HG02840 (cell line): Measurements from ENCODE around the gene PPFIA2.

Source experiments
- ATAC-seq: cut with Tn5 transposase; IDR thresholded peaks from one replicate; pipeline ENCODE4 v1.9.1; 2021; ENCODE audit warnings: mild to moderate bottlenecking, moderate library complexity, moderate number of reproducible peaks; ENCODE audit not compliant: unreplicated experiment, low FRiP score

PPFIA2 gene

DNA sequence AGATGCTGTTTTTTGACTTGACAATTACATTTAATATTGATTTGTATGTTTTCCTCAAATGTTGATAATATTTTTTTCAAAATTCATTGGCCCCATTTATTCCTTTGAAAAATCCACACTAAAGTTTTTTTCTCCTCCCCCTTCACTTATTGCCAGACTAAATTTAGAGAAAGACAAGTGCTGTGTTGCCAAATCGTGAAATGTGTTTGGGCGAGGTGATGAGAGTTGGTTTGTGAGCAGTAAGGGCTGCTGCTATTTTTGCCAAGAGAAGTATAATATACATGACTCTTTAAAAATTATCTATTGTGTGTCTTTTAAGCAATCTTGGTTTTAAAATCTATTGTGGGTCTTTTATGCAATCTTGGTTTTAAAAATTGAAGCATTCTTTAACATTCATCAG, 188.9 kb downstream of the PPFIA2 start:
- ATAC-seq = no peak

DNA sequence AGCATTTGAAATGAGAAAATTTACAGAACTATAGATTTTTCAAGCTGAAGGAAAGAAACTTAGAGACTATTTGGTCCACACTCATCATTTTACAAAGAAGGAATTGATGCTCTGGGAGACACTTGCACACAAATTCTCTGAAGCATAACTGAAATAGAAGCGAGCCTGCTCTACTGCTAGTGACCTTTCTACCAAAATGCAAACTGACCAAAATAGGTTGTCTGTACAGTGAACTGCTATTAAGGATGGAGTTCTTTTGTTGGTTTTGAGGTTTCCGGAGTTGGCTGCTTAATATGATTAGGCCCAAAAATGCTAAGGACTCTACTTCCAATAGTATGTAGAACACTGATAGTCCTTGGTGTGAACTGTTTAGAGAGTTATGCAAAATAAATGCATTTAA, 194.9 kb downstream of the PPFIA2 start:
- ATAC-seq = no peak

GRCh38 chr12:81558031-81558430, 201.1 kb downstream of the PPFIA2 start:
- ATAC-seq = no peak

DNA sequence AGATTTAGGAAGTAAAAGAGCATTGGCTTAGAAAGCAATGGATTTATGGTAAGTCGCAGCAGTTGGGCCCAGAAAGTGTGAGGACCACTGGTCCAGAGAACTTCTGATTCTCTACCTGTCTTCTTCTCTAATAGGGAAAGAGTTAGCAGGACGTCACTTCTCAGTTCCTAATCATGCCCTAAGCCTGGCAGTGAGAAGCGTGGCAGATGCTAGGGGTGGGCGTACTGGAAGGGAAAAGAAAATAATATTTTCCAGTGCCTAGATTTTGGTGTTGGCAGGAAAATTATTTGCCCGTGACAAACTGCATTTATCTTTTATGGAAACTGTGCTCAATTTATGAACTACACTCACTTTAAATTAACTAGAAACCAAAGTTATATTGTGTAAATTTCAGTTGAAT, 212.3 kb downstream of the PPFIA2 start:
- ATAC-seq = no peak

GRCh38 chr12:81543621-81544139, 215.5 kb downstream of the PPFIA2 start:
- ATAC-seq = no peak

GRCh38 chr12:81542065-81543010, 216.8 kb downstream of the PPFIA2 start:
- no peak for ATAC-seq

GRCh38 chr12:81541121-81541520, 218.0 kb downstream of the PPFIA2 start:
- no peak for ATAC-seq

DNA sequence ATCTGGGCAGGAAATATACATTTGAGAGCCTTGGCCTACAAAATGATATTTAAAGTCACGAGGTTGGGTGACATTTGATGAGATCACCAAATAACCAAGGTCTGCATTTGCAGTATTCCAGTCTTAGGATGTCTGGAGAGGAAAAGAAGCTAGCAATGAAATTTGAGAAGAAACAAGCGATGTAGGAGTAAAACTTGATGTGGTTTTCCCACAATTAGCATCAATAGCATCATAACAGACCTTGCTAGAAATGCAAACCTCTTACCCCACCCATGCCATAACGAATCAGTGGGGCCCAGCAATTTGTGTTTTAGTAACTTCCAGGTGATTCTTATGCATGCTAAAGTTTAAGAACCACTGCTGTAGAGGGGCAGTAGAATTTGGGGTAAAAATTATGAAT, 219.9 kb downstream of the PPFIA2 start:
- no peak for ATAC-seq

- ATAC-seq = no peak
Measured at GRCh38 chr12:81533054-81533453, 226.1 kb downstream of the PPFIA2 start.

DNA sequence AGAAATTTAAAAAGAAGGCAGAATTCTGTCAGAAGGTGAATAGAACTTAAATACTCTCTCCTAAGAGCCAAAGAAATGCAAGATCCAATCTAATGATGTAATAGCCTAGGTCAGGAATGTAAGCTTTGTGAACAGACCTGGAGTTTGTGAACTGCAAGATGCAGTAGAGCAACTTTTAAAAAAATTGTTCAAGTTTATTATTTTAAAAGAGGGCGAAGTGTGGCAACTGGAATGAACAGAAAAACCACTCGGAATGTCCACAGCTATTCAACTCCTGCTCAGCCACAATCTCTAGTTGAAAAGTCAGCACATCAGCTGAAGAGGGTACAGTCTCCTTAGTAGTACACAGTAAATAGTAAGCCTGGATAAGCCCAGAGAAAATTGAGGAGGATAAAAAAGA, 228.8 kb downstream of the PPFIA2 start:
- no peak for ATAC-seq

DNA sequence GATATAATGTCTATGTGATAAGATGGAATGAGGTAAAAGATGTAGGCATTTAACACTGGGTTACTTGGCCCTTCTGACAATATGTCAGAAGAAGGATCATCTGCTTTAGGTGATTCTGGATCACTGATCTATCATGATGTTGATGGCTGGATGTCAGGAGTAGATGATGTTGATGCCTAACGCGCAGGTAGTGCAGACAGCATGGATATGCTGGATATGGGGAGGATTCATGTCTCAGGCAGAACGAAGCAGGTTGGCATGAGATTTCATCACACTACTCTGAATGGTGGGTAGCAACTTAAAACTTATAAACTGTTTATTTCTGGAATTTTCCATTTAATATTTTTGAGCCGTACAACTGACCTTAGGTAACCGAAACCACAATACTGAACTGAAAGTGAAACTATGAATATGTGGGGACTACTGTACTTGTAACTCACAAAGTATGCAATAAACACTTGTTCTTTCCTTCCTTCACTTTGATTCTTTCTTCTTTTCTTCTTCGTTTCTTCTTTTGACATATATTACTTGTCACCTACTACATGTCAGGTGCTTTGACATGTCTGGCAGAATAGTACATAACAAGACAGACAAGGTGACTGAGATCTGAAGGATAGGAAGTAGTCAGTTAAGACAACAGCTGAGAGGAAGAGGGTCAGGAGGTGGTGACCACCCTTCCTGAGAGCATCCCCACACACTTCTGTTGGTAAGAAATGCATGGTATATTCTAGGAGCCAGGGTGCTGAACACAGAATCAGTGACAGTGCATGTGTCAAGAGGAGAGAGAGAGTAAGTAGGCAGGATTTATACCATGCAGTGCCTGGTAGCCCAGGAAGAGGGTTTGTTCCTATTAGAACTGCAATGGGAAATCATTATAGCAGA, 238.8 kb downstream of the PPFIA2 start:
- no peak for ATAC-seq

DNA sequence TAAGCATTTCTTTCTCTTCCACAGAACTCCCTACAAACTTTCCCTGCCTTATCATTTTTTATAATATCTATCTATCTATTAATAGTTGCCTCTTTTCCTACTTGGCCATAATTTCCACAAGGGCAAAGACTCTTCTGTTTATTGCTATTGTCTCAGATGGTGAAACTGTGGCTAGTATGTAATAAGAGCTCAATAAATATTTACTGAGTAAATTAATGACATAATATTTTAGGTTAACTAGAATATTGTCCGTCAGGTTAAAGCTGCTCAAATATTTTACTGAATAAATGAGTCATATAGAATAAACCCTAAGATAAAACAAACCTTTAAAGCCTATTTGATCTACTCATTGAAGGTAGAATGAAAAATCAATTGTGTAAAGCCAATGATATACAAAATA, 240.5 kb downstream of the PPFIA2 start:
- ATAC-seq = no peak

DNA sequence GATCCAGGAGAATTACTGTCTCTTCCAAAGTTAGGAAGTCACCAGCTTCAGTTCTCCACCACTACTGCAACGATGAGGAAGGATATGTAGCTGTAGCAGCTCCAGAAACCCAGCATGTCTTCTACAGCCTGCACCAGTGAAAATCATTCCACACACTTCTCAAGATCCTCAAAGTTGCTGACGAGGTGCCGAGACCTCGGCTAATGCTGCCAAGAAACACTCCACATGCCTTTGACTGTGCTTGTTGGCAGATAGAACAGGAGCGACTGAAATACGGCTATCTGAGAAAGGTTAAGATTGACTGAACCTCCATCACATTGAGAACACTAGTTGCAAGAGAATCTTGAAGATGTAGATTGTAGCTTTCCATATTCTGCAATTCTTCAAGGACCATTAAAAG, 241.9 kb downstream of the PPFIA2 start:
- no peak for ATAC-seq

DNA sequence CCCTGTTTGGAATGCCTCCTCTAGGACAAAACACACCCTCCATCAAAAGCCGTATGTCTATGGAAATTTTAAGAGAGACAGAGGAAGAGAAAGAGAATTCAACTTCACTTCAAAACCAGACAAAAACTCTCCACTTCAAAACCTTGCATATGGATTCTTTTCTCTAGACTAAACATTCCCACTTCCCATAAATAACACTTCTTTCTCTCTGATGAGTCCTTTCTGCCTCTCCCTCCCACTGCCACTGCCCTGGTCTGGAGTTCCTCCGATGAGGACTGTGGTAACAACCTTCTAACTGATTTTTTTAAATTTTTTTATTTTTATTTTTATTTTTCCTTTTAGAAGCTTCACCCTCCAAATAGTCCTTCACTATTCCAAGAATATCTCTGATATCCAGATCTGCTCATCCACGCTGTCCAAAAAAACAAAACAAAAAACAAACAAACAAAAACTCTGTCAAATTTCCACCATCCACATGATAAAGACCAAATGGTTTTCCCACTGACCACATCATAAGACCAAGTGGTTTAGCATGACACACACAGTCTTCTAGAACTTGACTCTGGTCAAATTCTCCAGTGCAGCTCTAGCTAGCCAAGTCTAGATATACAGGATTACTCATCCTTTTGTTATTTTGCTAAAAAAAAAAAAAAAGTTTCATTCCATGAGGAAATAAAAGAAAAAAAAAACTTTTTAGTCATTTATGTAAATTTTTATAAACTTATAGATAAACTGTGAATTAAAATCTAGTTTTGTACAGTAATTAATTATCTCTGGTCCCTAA, 256.0 kb downstream of the PPFIA2 start:
- ATAC-seq = no peak

GRCh38 chr12:81500788-81501187, 258.4 kb downstream of the PPFIA2 start:
- no peak for ATAC-seq

GRCh38 chr12:81499809-81500208, 259.3 kb downstream of the PPFIA2 start:
- ATAC-seq = no peak

- no peak for ATAC-seq
Measured at GRCh38 chr12:81492131-81492720, 266.9 kb downstream of the PPFIA2 start.

GRCh38 chr12:81472934-81473333, 286.2 kb downstream of the PPFIA2 start:
- no peak for ATAC-seq

DNA sequence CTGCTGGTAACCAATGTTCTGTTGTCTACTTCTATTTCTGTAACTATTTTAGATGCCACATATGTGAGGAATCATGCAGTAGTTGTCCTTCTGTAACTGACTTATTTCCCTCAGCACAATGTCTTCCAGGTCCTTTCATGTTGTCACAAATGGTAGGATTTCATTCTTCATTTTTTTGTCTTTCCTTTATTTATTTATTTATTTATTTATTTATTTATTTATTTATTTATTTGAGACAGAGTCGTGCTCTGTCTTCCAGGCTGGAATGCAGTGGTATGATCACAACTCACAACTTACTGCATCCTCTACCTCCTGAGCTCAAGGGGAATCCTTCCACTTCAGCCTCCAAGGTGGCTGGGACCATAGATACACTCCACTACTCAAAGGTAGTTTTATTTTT, 288.2 kb downstream of the PPFIA2 start:
- ATAC-seq = no peak

DNA sequence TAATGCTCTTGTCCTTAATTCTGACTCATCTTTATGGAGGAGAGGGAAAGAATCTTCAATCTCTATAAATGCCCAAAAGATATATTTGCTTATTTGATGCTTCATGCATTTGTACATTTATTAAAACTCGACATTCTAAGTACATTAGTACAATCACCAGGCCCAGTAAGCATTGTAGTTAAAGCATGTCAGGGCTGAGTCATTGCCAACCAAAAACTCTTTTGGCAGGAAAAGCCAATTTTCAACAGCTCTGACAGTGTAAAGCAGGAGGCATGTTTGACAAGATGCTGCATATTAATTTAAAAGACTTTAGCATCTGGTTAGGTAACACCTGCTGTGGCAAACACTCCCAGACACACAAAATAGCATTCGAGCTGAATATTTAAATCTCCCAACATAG, 290.9 kb downstream of the PPFIA2 start:
- ATAC-seq = no peak
